Measurements from ENCODE around the gene EP400.
"Not testable (repeated sequence)": the region's sequence is repeated elsewhere in the genome, so short reads cannot be mapped to it uniquely, and the experiment has no call there.

EP400 gene

GRCh38 chr12:131944601-131945251 is 5.0 kb upstream of the EP400 start:
- Histone ChIP-seq H3K9me3 (ENCODE audit: control insufficient read depth in 2 of 2, low read length in 2 of 2) (no peaks in the 10 kb centered on the region), H3K36me3 (ENCODE audit: control insufficient read depth in 2 of 2, insufficient read depth in 2 of 2, low read length in 2 of 2) (peaks cover 12 to 17% of the 10 kb centered on the region in 2 donors), H3K4me1 (ENCODE audit: control insufficient read depth, insufficient read depth, low read length) (no peaks in the 10 kb centered on the region), H3K4me3 (ENCODE audit: low read length in 2 of 2) (no peak overlapping the region), H3K27ac (ENCODE audit: low read length) (no peak overlapping the region), H3K9ac (ENCODE audit: low read length in 2 of 2) (no peak overlapping the region), H3K27me3 (ENCODE audit: control insufficient read depth in 1 of 2, insufficient read depth in 2 of 2, low read length in 2 of 2) (no peaks in the 10 kb centered on the region)

GRCh38 chr12:131946757-131947156 is 3.0 kb upstream of the EP400 start:
- Histone ChIP-seq H3K9ac (ENCODE audit: low read length in 2 of 2) (no peak overlapping the region), H3K4me1 (ENCODE audit: control insufficient read depth, insufficient read depth, low read length) (peaks cover 7% of the 10 kb centered on the region), H3K9me3 (ENCODE audit: control insufficient read depth in 2 of 2, low read length in 2 of 2) (no peaks in the 10 kb centered on the region), H3K27ac (ENCODE audit: low read length) (no peak overlapping the region), H3K27me3 (ENCODE audit: control insufficient read depth in 1 of 2, insufficient read depth in 2 of 2, low read length in 2 of 2) (no peaks in the 10 kb centered on the region), H3K36me3 (ENCODE audit: control insufficient read depth in 2 of 2, insufficient read depth in 2 of 2, low read length in 2 of 2) (peaks cover 4 to 8% of the 10 kb centered on the region in 2 donors), H3K4me3 (ENCODE audit: low read length in 2 of 2) (no peak overlapping the region)

DNA sequence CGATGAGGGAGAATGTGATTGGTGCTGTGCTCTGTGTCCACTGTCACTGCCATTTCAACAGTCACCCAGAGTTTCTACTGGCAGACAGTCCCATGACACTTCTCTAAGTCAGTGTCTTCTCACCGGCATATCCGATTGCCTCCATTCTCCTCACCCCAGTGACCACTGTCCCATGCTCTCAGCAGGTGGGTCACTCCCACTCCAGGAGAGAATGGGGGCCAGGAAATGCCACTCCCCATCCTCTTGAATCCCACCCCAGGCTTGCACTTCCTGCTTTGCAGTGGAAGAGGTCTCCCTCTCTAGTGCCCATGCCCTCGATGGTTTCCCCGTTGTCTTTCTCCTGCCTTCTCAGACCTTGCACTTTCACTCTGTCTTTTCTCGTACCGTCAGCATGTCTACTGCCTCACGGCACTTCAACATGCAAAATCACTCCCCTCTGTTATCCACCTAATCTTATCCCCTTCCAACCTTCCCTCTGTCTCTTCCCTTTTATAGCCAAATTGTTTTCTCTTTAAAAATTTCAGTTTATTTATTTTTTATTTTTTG is 2.2 kb upstream of the EP400 start:
- H3K9me3 ChIP-seq (ENCODE audit: control insufficient read depth in 2 of 2, low read length in 2 of 2): no peaks in the 10 kb centered on the region
- H3K27me3 ChIP-seq (ENCODE audit: control insufficient read depth in 1 of 2, insufficient read depth in 2 of 2, low read length in 2 of 2): no peaks in the 10 kb centered on the region
- H3K9ac ChIP-seq (ENCODE audit: low read length in 2 of 2): no peak overlapping the region
- no peak overlapping the region for H3K4me3 ChIP-seq (ENCODE audit: low read length in 2 of 2)
- peaks cover 7% of the 10 kb centered on the region for H3K4me1 ChIP-seq (ENCODE audit: control insufficient read depth, insufficient read depth, low read length)
- peak overlapping the region; percentile 18 for H3K27ac ChIP-seq (ENCODE audit: low read length)
- peaks cover 0 to 4% of the 10 kb centered on the region in 2 donors for H3K36me3 ChIP-seq (ENCODE audit: control insufficient read depth in 2 of 2, insufficient read depth in 2 of 2, low read length in 2 of 2)

- Histone ChIP-seq H3K4me1 (ENCODE audit: control insufficient read depth, insufficient read depth, low read length) (peaks cover 7% of the 10 kb centered on the region), H3K36me3 (ENCODE audit: control insufficient read depth in 2 of 2, insufficient read depth in 2 of 2, low read length in 2 of 2) (peaks cover 0 to 4% of the 10 kb centered on the region in 2 donors), H3K4me3 (ENCODE audit: low read length in 2 of 2) (no peak overlapping the region), H3K9ac (ENCODE audit: low read length in 2 of 2) (no peak overlapping the region), H3K9me3 (ENCODE audit: control insufficient read depth in 2 of 2, low read length in 2 of 2) (no peaks in the 10 kb centered on the region), H3K27me3 (ENCODE audit: control insufficient read depth in 1 of 2, insufficient read depth in 2 of 2, low read length in 2 of 2) (no peaks in the 10 kb centered on the region), H3K27ac (ENCODE audit: low read length) (no peak overlapping the region)
Measured at GRCh38 chr12:131948166-131948712, 1.5 kb upstream of the EP400 start.

DNA sequence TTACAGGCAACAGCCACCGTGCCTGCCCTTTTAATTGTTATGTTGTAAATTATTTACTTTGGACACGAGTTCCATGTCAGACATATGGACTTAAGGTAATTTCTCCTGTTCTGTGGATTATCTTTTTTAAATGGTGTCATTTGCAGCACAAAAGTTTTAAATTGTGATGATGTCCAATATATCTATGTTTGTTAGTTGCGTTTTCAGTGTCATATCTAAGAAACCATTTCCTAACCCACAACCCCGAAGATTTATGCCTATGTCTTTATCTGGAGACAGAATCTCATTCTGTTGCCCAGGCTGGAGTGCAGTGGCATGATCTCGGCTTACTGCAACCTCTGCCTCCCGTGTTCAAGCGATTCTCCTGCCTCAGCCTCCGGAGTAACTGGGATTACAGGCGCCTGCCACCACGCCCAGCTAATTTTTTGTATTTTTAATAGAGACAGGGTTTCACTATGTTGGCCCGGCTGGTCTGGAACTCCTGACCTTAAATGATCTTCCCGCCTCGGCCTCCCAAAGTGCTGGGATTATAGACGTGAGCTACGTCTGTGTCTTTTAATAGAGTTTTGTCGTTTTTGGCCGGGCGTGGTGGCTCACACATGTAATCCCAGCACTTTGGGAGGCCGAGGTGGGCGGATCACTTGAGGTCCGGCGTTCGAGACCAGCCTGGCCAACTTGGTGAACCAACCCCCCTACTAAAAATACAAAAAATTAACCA is 870 bp upstream of the EP400 start:
- not testable (repeated sequence) for H3K4me1 ChIP-seq (ENCODE audit: control insufficient read depth, insufficient read depth, low read length); H3K36me3 ChIP-seq (ENCODE audit: control insufficient read depth in 2 of 2, insufficient read depth in 2 of 2, low read length in 2 of 2); H3K27me3 ChIP-seq (ENCODE audit: control insufficient read depth in 1 of 2, insufficient read depth in 2 of 2, low read length in 2 of 2); H3K9me3 ChIP-seq (ENCODE audit: control insufficient read depth in 2 of 2, low read length in 2 of 2)
- peak overlapping the region; percentile 39 to 51 for H3K9ac ChIP-seq (ENCODE audit: low read length in 2 of 2)
- peak overlapping the region; percentile 46 for H3K27ac ChIP-seq (ENCODE audit: low read length)
- peak overlapping the region; percentile 59 to 73 for H3K4me3 ChIP-seq (ENCODE audit: low read length in 2 of 2)

GRCh38 chr12:131950182-131950913 is 606 bp downstream of the EP400 start:
- no peaks in the 10 kb centered on the region for H3K27me3 ChIP-seq (ENCODE audit: control insufficient read depth in 1 of 2, insufficient read depth in 2 of 2, low read length in 2 of 2)
- peaks cover 7% of the 10 kb centered on the region for H3K4me1 ChIP-seq (ENCODE audit: control insufficient read depth, insufficient read depth, low read length)
- peak overlapping the region; percentile 60 to 85 for H3K4me3 ChIP-seq (ENCODE audit: low read length in 2 of 2)
- H3K9ac ChIP-seq (ENCODE audit: low read length in 2 of 2): peak overlapping the region; percentile 75 to 82
- no peaks in the 10 kb centered on the region for H3K9me3 ChIP-seq (ENCODE audit: control insufficient read depth in 2 of 2, low read length in 2 of 2)
- peak overlapping the region; percentile 55 for H3K27ac ChIP-seq (ENCODE audit: low read length)
- H3K36me3 ChIP-seq (ENCODE audit: control insufficient read depth in 2 of 2, insufficient read depth in 2 of 2, low read length in 2 of 2): no peaks in the 10 kb centered on the region

- H3K9ac ChIP-seq (ENCODE audit: low read length in 2 of 2); H3K27me3 ChIP-seq (ENCODE audit: control insufficient read depth in 1 of 2, insufficient read depth in 2 of 2, low read length in 2 of 2); H3K36me3 ChIP-seq (ENCODE audit: control insufficient read depth in 2 of 2, insufficient read depth in 2 of 2, low read length in 2 of 2); H3K4me3 ChIP-seq (ENCODE audit: low read length in 2 of 2); H3K27ac ChIP-seq (ENCODE audit: low read length); H3K9me3 ChIP-seq (ENCODE audit: control insufficient read depth in 2 of 2, low read length in 2 of 2): not testable (repeated sequence)
- H3K4me1 ChIP-seq (ENCODE audit: control insufficient read depth, insufficient read depth, low read length): peaks cover 12% of the 10 kb centered on the region
Measured at GRCh38 chr12:131953810-131954209, 4.1 kb downstream of the EP400 start.

DNA sequence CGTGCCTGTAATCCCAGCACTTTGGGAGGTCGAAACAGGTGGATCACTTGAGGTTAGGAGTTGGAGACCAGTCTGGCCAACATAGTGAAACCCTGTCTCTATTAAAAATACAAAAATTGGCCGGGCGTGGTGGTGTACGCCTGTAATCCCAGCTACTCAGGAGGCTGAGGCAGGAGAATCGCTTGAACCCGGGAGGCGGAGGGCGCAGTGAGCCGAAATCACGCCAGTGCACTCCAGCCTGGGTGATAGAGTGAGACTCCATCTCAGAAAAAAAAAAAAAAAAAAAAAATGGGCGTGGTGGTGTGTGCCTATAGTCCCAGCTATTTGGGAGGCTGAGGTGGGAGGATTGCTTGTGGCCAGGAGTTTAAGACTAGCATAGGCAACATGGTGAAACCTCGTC is 4.7 kb downstream of the EP400 start:
- not testable (repeated sequence) for H3K36me3 ChIP-seq (ENCODE audit: control insufficient read depth in 2 of 2, insufficient read depth in 2 of 2, low read length in 2 of 2); H3K27ac ChIP-seq (ENCODE audit: low read length); H3K9me3 ChIP-seq (ENCODE audit: control insufficient read depth in 2 of 2, low read length in 2 of 2); H3K27me3 ChIP-seq (ENCODE audit: control insufficient read depth in 1 of 2, insufficient read depth in 2 of 2, low read length in 2 of 2); H3K9ac ChIP-seq (ENCODE audit: low read length in 2 of 2); H3K4me3 ChIP-seq (ENCODE audit: low read length in 2 of 2)
- H3K4me1 ChIP-seq (ENCODE audit: control insufficient read depth, insufficient read depth, low read length): peaks cover 16% of the 10 kb centered on the region

GRCh38 chr12:131959116-131959515 is 9.4 kb downstream of the EP400 start:
- peaks cover 6 to 8% of the 10 kb centered on the region in 2 donors for H3K36me3 ChIP-seq (ENCODE audit: control insufficient read depth in 2 of 2, insufficient read depth in 2 of 2, low read length in 2 of 2)
- peak overlapping the region in 1 of 2 donors; percentile 29 for H3K9ac ChIP-seq (ENCODE audit: low read length in 2 of 2)
- no peaks in the 10 kb centered on the region for H3K27me3 ChIP-seq (ENCODE audit: control insufficient read depth in 1 of 2, insufficient read depth in 2 of 2, low read length in 2 of 2)
- H3K9me3 ChIP-seq (ENCODE audit: control insufficient read depth in 2 of 2, low read length in 2 of 2): no peaks in the 10 kb centered on the region
- no peak overlapping the region for H3K4me3 ChIP-seq (ENCODE audit: low read length in 2 of 2)
- H3K27ac ChIP-seq (ENCODE audit: low read length): no peak overlapping the region
- H3K4me1 ChIP-seq (ENCODE audit: control insufficient read depth, insufficient read depth, low read length): peaks cover 13% of the 10 kb centered on the region

GRCh38 chr12:131959641-131960589 is 10.2 kb downstream of the EP400 start:
- no peak overlapping the region for H3K4me3 ChIP-seq (ENCODE audit: low read length in 2 of 2)
- H3K9ac ChIP-seq (ENCODE audit: low read length in 2 of 2): peak overlapping the region in 1 of 2 donors; percentile 29
- H3K36me3 ChIP-seq (ENCODE audit: control insufficient read depth in 2 of 2, insufficient read depth in 2 of 2, low read length in 2 of 2): peaks cover 6 to 8% of the 10 kb centered on the region in 2 donors
- H3K4me1 ChIP-seq (ENCODE audit: control insufficient read depth, insufficient read depth, low read length): peaks cover 13% of the 10 kb centered on the region
- no peaks in the 10 kb centered on the region for H3K27me3 ChIP-seq (ENCODE audit: control insufficient read depth in 1 of 2, insufficient read depth in 2 of 2, low read length in 2 of 2)
- H3K9me3 ChIP-seq (ENCODE audit: control insufficient read depth in 2 of 2, low read length in 2 of 2): no peaks in the 10 kb centered on the region
- H3K27ac ChIP-seq (ENCODE audit: low read length): no peak overlapping the region

Data from stomach smooth muscle (tissue), 2 donors.